Spleen (tissue), 7 donors: ENCODE data around the gene SPAG17.

Experiments
- POLR2A ChIP-seq, 3 donors: fragments of 450-650 bp; IDR thresholded peaks; one replicate each; pipeline ENCODE4 v1.5.1; 2017; ENCODE audit warnings: antibody characterized with exemption in 3 of 3, mild to moderate bottlenecking in 1 of 3
- POLR2AphosphoS5 ChIP-seq, 3 donors: sonication (generic); formaldehyde crosslinking; IDR thresholded peaks; one replicate each; pipeline ENCODE4 v1.5.1; 2017; ENCODE audit warnings: antibody characterized with exemption in 3 of 3
- TF ChIP-seq, protein P1 (sequence below), 11 experiments: fragments of 200-600 bp in 7 of 11; fragments of 450-650 bp in 4 of 11; sonication (generic) in 4 of 11; IDR thresholded peaks in 8 of 11; conservative IDR thresholded peaks in 3 of 11; 1 replicate in 7 of 11; 2 replicates in 4 of 11; pipeline versions ENCODE4 v1.4.0 to v1.8.0; 2016 to 2021; ENCODE audit warnings: antibody characterized with exemption in 11 of 11, inconsistent platforms in 4 of 11, mild to moderate bottlenecking in 1 of 11
- donor health status: DM: no; HTN: no; CAD: no; lungs with moderate emphysema.
- donor health status: DM: no; HTN: no; CAD: no.
- donor health status: DM: no; HTN: no; CAD: no.

DNA sequence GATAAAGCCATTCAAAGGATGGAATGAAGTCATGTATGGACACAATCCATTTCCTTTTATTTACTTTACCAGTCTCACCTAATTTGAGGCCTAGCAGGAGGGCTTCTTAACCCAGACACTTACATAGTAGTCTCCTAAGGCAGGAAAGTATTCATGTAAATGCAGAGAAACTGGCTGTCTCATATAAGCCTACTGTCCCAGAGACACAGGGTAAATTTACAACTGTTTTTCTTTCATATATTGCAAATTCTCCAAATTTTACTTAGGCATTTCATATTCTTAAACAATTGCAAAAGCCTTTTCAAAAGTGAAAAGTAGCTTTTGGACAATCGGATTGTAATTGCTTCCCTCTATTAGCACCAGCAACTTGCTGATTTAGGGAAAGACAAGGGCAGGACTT, 29.9 kb downstream of the SPAG17 start:
- TF ChIP-seq, protein P1, sequence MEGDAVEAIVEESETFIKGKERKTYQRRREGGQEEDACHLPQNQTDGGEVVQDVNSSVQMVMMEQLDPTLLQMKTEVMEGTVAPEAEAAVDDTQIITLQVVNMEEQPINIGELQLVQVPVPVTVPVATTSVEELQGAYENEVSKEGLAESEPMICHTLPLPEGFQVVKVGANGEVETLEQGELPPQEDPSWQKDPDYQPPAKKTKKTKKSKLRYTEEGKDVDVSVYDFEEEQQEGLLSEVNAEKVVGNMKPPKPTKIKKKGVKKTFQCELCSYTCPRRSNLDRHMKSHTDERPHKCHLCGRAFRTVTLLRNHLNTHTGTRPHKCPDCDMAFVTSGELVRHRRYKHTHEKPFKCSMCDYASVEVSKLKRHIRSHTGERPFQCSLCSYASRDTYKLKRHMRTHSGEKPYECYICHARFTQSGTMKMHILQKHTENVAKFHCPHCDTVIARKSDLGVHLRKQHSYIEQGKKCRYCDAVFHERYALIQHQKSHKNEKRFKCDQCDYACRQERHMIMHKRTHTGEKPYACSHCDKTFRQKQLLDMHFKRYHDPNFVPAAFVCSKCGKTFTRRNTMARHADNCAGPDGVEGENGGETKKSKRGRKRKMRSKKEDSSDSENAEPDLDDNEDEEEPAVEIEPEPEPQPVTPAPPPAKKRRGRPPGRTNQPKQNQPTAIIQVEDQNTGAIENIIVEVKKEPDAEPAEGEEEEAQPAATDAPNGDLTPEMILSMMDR (IDR thresholded peaks at IDR 0.05 in 8 of 11, conservative IDR thresholded peaks at IDR 0.05 in 3 of 11), result no peak
- no peak for TF ChIP-seq POLR2A (IDR thresholded peaks at IDR 0.05)
- TF ChIP-seq POLR2AphosphoS5 (IDR thresholded peaks at IDR 0.05), result no peak
